Colonic mucosa (tissue), 4 donors: Measurements from ENCODE around the gene EYA3. TPM values are rescaled to one million over a fixed set of nuclear protein-coding genes. Genes with fewer than 3 reads are reported as not detected.

Experiments
- DNase-seq: peaks from one replicate; pipeline ENCODE4 v3.0.0-alpha.2; 2020
- H3K27ac ChIP-seq: fragments of 200-600 bp; one replicate; pipeline ENCODE4 v1.8.0; 2021
- H3K27me3 ChIP-seq: fragments of 200-600 bp; one replicate; pipeline ENCODE4 v1.8.0; 2021
- H3K36me3 ChIP-seq: fragments of 200-600 bp; one replicate; pipeline ENCODE4 v1.8.0; 2021
- H3K4me1 ChIP-seq: fragments of 200-600 bp; one replicate; pipeline ENCODE4 v1.8.0; 2021; ENCODE audit warnings: mild to moderate bottlenecking
- H3K4me3 ChIP-seq: fragments of 200-600 bp; one replicate; pipeline ENCODE4 v1.8.0; 2021
- H3K9ac ChIP-seq, 2 donors: one replicate each; pipeline ENCODE4 v1.7.0; 2013; ENCODE audit warnings: control low read depth in 2 of 2, low read depth in 2 of 2, low read length in 2 of 2
- H3K9me3 ChIP-seq: fragments of 200-600 bp; one replicate; pipeline ENCODE4 v1.8.0; 2021
- intact Hi-C: fragments of 100-400 bp; cut with DNase I; formaldehyde crosslinking; loops from one replicate; pipeline ENCODE4 v1.14.1; 2022
- total RNA-seq, 2 donors: library from RNA; stranded (reverse); fragmentation: NEBNext Ultra II Directional in 1 of 2; extraction: Animal tissue kit (Norgen Biotek cat#: 25700) in 1 of 2; gene quantifications; one replicate each; pipeline ENCODE4 v1.2.1, GENCODE V29; 2021
- TF ChIP-seq, protein P1 (sequence below): fragments of 200-600 bp; IDR thresholded peaks from one replicate; pipeline ENCODE4 v1.8.0; 2022; ENCODE audit warnings: antibody characterized with exemption, mild to moderate bottlenecking
- donor health status: healthy.
- donor health status: DM: no; HTN: no; CAD: no.
- donor health status: DM: no; HTN: no; CAD: no.

EYA3 gene
- total RNA-seq, 2 donors from 2014 or later, result 21.8 to 27.6 TPM

DNA sequence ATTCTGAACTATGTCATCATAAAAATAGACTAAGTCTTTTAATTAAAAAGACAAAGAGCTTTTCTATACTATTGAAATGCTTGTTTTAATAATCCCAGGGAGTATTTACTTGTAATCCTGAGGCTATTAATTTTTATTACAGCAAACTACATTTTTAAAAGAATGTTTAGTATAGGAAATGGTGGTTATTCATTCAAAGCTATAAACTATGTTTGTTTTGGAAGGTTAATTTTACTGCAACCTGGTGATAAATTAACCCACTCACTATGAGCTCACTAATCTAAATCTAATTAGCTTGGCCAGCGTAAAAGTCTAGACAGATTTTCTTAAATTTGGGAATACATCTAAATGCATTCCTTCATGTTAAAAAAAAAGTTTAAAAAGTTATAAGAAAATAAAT lies 13.8 kb upstream of the EYA3 start:
- H3K4me3 ChIP-seq, result no peak overlapping the region
- no peaks in the 10 kb centered on the region for H3K9me3 ChIP-seq
- no peak for DNase-seq
- H3K9ac ChIP-seq, result no peak overlapping the region
- H3K27ac ChIP-seq, result no peak overlapping the region
- no peaks in the 10 kb centered on the region for H3K36me3 ChIP-seq
- intact Hi-C loops, result no loop called here
- TF ChIP-seq, protein P1, sequence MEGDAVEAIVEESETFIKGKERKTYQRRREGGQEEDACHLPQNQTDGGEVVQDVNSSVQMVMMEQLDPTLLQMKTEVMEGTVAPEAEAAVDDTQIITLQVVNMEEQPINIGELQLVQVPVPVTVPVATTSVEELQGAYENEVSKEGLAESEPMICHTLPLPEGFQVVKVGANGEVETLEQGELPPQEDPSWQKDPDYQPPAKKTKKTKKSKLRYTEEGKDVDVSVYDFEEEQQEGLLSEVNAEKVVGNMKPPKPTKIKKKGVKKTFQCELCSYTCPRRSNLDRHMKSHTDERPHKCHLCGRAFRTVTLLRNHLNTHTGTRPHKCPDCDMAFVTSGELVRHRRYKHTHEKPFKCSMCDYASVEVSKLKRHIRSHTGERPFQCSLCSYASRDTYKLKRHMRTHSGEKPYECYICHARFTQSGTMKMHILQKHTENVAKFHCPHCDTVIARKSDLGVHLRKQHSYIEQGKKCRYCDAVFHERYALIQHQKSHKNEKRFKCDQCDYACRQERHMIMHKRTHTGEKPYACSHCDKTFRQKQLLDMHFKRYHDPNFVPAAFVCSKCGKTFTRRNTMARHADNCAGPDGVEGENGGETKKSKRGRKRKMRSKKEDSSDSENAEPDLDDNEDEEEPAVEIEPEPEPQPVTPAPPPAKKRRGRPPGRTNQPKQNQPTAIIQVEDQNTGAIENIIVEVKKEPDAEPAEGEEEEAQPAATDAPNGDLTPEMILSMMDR, result no peak
- H3K27me3 ChIP-seq, result no peaks in the 10 kb centered on the region
- H3K4me1 ChIP-seq, result no peaks in the 10 kb centered on the region

DNA sequence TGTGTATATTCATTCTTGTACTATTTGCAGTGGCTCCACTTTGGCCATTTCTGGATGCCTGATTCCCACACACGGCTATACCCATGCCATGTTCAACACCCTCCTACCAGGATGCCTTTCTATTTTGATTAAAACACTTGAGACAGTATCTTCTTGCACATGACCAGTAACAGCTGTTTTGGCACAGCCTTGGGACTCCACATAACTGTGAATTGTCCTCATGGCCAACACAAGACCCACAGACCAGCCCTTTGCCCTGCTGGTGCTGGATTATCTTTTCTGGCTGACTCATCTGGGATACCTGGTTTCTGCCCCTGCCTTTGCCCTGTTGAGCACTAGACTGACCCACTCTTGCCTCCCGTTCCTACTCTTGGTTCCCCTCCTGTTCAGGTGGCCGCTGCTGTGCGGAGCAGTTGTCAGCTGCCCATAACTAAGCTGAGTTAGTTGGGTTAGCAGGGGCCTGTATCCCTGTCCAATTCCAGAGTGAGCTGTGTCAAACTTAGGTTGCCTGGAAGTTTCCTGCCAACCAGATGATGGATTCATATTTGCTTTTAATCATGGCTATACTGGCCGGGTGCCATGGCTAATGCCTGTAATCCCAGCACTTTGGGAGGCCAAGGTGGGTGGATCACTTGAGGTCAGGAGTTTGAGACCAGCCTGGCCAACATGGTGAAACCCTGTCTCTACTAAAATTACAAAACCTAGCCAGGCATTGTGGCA lies 10.8 kb upstream of the EYA3 start:
- no peaks in the 10 kb centered on the region for H3K36me3 ChIP-seq
- H3K27ac ChIP-seq, result no peak overlapping the region
- no peak overlapping the region for H3K9ac ChIP-seq
- no peaks in the 10 kb centered on the region for H3K9me3 ChIP-seq
- peak; percentile 8 for DNase-seq
- H3K27me3 ChIP-seq, result no peaks in the 10 kb centered on the region
- H3K4me1 ChIP-seq, result no peaks in the 10 kb centered on the region
- intact Hi-C loops, result no loop called here
- TF ChIP-seq, protein P1, result no peak
- no peak overlapping the region for H3K4me3 ChIP-seq

DNA sequence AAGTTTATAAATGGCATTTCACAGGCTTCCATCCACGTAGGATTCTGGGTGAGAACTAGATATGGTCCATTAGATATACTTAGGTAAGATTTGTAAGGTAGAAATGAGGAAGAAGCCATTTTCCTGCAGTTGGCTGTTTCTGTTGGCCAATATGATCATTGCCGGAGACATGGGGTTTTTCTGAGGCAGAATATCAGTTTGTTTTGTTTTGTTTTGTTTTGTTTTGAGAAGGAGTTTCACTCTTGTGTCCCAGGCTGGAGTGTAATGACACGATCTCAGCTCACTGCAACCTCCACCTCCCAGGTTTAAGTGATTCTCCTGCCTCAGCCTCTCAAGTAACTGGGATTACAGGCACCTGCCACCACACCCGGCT lies 8.7 kb upstream of the EYA3 start:
- H3K9me3 ChIP-seq, result no peaks in the 10 kb centered on the region
- H3K27ac ChIP-seq, result no peak overlapping the region
- H3K36me3 ChIP-seq, result no peaks in the 10 kb centered on the region
- intact Hi-C loops, result no loop called here
- TF ChIP-seq, protein P1, result no peak
- H3K27me3 ChIP-seq, result no peaks in the 10 kb centered on the region
- DNase-seq, result peak; percentile 7
- no peaks in the 10 kb centered on the region for H3K4me1 ChIP-seq
- H3K9ac ChIP-seq, result no peak overlapping the region
- no peak overlapping the region for H3K4me3 ChIP-seq

DNA sequence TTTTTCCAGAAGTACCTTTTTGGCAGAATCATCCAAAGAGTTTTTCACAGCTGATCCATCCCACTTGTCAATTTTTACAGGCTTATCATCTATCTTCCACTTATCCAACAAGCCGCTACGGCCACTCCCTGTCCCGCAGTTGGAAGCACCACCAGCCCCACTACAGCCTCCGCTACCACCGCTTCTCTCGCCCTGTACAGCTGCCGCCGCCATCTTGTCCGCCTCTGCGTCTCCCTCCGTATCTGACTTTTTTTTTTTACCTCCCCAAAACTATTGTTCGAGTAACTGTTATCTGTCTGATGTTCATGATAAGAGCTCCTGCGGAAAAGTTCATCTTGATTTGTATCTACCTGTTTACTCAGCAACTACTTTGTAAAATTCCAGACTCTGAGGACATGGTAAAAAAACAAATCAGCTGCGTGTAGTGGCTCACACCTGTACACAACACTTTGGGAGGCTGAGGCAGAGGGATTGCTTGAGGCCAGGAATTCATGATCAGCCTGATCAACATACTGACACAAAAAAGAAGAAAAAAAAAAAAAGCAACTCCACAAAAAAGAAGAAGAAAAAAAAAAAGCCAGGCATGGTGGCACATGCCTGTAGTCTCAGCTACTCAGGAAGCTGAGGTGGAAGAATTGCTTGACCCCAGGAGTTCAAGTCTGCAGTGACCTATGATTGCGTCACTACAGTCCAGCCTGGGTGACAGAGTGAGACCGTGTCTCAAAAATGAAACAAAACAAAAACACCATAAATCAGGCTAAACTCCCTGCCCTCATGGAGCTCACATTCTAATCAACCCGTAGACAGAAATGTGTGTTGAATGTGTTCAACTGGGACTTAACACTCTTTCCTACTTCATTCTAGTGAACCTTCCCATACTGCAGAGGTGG lies 8.0 kb upstream of the EYA3 start:
- no peak overlapping the region for H3K4me3 ChIP-seq
- peak; percentile 4 for DNase-seq
- intact Hi-C loops, result no loop called here
- no peaks in the 10 kb centered on the region for H3K36me3 ChIP-seq
- no peak overlapping the region for H3K27ac ChIP-seq
- no peaks in the 10 kb centered on the region for H3K27me3 ChIP-seq
- H3K9me3 ChIP-seq, result no peaks in the 10 kb centered on the region
- no peak overlapping the region for H3K9ac ChIP-seq
- no peaks in the 10 kb centered on the region for H3K4me1 ChIP-seq
- TF ChIP-seq, protein P1, result no peak

DNA sequence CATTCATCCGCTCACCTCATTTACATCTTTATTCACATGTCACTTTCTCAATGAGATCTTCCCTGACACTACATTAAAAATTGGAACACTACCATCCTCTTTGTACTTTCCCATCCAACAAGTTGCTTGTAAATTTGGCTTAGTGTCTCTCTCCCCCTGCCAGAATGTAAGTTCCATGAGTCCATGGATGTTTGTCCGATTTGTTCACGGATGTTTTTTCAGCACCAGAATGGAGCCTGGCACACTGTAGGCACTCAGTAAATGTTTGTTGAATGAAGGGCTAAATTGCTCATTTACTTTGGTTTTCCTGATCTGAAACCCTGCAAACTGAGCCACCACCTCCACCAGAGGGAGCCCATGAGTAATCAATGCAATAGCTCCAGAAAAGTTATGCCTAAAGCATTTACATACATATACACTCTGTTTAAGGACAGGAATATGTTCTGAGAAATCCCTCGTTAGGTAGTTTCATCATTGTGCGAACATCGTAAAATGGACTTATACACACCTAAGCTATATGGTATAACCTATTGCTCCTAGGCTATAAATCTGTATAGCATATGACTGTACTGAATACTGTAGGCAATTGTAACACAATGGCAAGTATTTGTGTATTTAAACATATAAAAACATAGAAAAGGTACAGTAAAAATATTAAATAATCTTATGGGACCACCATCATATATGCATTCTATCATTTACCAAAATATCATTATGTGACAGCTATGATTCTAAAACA lies 2.8 kb upstream of the EYA3 start:
- H3K9me3 ChIP-seq, result no peaks in the 10 kb centered on the region
- TF ChIP-seq, protein P1, result peak; percentile 70
- H3K27ac ChIP-seq, result peak overlapping the region; percentile 33
- intact Hi-C loops, result loop anchor here (2.0 kb wide), 1 partner anchor 118 kb away; no protein-coding TSS in a partner anchor
- peaks cover 8% of the 10 kb centered on the region for H3K4me1 ChIP-seq
- H3K27me3 ChIP-seq, result no peaks in the 10 kb centered on the region
- H3K36me3 ChIP-seq, result no peaks in the 10 kb centered on the region
- H3K9ac ChIP-seq, result peak overlapping the region in 1 of 2 donors; percentile 14
- no peak overlapping the region for H3K4me3 ChIP-seq
- peak; percentile 94 for DNase-seq
